HL-60 (cell line): Measurements from ENCODE around the gene TLCD2.

Experiments
- DNase-seq, 2 experiments: peaks; one replicate each; pipeline ENCODE4 v3.0.0-alpha.2; 2010 to 2020; ENCODE audit warnings: low read depth in 1 of 2, low spot score in 1 of 2
- H3K27ac ChIP-seq: fragments of 250-450 bp; sonication (Bioruptor Pico); replicated peaks from 2 replicates; pipeline ENCODE4 v1.5.1; 2020; ENCODE audit warnings: mild to moderate bottlenecking, moderate library complexity
- H3K27me3 ChIP-seq: fragments of 250-450 bp; sonication (Bioruptor Pico); 2 replicates; pipeline ENCODE4 v1.5.1; 2021; ENCODE audit warnings: mild to moderate bottlenecking, moderate library complexity; ENCODE audit not compliant: insufficient read depth, poor library complexity, severe bottlenecking
- H3K4me3 ChIP-seq: replicated peaks from 2 replicates; pipeline ENCODE4 v1.5.1; 2011; ENCODE audit warnings: mild to moderate bottlenecking, control low read depth, low read length; ENCODE audit not compliant: insufficient read depth
- GABPA ChIP-seq: IDR thresholded peaks from 2 replicates; pipeline ENCODE4 v1.6.1; 2012; ENCODE audit warnings: low read depth
- POLR2AphosphoS5 ChIP-seq: IDR thresholded peaks from 2 replicates; pipeline ENCODE4 v1.6.1; 2012; ENCODE audit warnings: low read depth
- REST ChIP-seq: IDR thresholded peaks from 2 replicates; pipeline ENCODE4 v1.6.1; 2012; ENCODE audit warnings: low read depth; ENCODE audit not compliant: insufficient replicate concordance
- SPI1 ChIP-seq: IDR thresholded peaks from 2 replicates; pipeline ENCODE4 v1.6.1; 2012; ENCODE audit warnings: low read depth, mild to moderate bottlenecking, borderline replicate concordance
- TF ChIP-seq, protein P1 (sequence below): IDR thresholded peaks from one replicate; pipeline ENCODE4 v1.5.1; 2011; ENCODE audit warnings: low read length, control low read depth, inconsistent platforms; ENCODE audit not compliant: insufficient read depth

TLCD2 gene

DNA sequence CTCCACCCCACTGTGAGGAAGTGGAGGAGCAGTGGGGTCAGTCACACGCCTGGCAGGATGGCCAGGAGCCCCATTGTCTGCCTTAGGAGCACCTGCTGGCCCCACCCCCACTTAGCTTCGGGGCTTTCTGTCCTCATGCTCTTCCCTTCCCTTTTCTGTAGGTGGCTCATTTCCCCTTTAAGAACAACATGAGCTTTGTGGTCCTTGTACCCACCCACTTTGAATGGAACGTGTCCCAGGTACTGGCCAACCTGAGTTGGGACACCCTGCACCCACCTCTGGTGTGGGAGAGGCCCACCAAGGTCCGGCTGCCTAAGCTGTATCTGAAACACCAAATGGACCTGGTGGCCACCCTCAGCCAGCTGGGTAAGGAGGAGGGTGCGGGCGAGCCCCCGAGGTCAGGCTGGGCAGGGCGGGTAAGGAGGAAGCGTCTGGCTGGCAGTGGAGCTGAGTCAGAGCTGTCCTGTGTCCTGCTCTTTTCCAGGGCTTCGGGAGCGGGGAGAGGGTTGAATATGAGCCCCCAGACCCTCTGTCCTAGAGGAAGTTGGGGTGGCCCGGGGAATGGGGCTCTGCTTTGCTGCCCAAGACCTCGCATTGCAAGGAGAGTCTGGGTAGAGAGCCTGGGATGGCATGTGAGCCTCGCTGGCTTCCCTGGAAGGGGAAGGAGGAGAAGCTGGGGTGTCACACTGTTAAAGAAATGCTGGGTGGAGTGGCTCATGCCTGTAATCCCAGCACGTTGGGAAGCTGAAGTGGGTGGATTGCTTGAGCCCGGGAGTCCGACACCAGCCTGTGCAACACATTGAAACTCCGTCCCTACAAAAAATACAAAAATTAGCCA, 42.5 kb upstream of the TLCD2 start:
- Histone ChIP-seq H3K27ac (peak overlapping the region; percentile 26), H3K4me3 (0 out of 2 replicates have a peak overlapping the region, but pooled peaks have one; percentile 9), H3K27me3 (no peaks in the 10 kb centered on the region)
- no peak for TF ChIP-seq REST
- no peak for TF ChIP-seq GABPA
- TF ChIP-seq SPI1, result peak; percentile 68; the same call in 1 of the 2 replicates
- DNase-seq, result peak in 1 of 2 experiments; percentile 42

- H3K27me3 ChIP-seq, result no peaks in the 10 kb centered on the region
- no peak overlapping the region for H3K27ac ChIP-seq
- no peak overlapping the region for H3K4me3 ChIP-seq
- TF ChIP-seq GABPA, result no peak
- TF ChIP-seq, protein P1, sequence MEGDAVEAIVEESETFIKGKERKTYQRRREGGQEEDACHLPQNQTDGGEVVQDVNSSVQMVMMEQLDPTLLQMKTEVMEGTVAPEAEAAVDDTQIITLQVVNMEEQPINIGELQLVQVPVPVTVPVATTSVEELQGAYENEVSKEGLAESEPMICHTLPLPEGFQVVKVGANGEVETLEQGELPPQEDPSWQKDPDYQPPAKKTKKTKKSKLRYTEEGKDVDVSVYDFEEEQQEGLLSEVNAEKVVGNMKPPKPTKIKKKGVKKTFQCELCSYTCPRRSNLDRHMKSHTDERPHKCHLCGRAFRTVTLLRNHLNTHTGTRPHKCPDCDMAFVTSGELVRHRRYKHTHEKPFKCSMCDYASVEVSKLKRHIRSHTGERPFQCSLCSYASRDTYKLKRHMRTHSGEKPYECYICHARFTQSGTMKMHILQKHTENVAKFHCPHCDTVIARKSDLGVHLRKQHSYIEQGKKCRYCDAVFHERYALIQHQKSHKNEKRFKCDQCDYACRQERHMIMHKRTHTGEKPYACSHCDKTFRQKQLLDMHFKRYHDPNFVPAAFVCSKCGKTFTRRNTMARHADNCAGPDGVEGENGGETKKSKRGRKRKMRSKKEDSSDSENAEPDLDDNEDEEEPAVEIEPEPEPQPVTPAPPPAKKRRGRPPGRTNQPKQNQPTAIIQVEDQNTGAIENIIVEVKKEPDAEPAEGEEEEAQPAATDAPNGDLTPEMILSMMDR, result no peak
- TF ChIP-seq SPI1, result no peak
- no peak for TF ChIP-seq POLR2AphosphoS5
- TF ChIP-seq REST, result no peak
- DNase-seq, result no peak
Measured at GRCh38 chr17:1750628-1751027, 40.5 kb upstream of the TLCD2 start.

- H3K4me3 ChIP-seq, result no peak overlapping the region
- DNase-seq, result no peak
- no peaks in the 10 kb centered on the region for H3K27me3 ChIP-seq
- no peak overlapping the region for H3K27ac ChIP-seq
- TF ChIP-seq SPI1, result no peak
- no peak for TF ChIP-seq REST
- TF ChIP-seq POLR2AphosphoS5, result no peak
- TF ChIP-seq, protein P1, result no peak
- no peak for TF ChIP-seq GABPA
Measured at GRCh38 chr17:1746975-1747543, 36.9 kb upstream of the TLCD2 start.
